ENCODE data around the gene CRYBA4. TPM values are rescaled to one million over a fixed set of nuclear protein-coding genes. Genes with fewer than 3 reads are reported as not detected.

The CRYBA4 gene
- not detected in 2 replicates for total RNA-seq (2014; rRNA removed; shearing (Covaris generic))

DNA sequence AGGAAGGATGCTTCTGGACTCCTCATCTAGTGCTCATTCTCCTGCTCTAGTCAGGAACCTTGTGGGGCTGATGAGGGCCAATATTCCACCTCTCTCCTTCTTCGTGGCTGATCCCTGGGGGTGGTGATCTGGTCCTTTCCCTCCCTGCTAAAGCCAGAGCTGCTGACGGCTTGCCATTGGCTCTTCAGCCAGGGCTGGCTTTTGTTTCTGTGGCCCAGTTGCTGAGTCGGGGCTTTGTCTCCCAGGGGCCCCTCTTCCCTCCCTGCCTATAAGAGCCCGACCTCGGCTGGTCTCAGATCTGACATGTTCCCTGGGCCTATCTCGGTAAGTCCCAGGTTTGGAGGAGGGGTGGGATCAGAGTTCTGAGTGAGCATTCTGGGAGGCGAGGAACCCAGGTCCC is at the start of gene CRYBA4:
TSS of gene CRYBA4 (plus strand) at position 301 of the 400 bp plus-strand sequence. CDS start 634 bp downstream, outside the sequence.
- in situ Hi-C loops (cut with HindIII; ENCODE audit: low sequenced_read_pairs): no loop called here
- DNase-seq (ENCODE audit: low spot score): no peak

DNA sequence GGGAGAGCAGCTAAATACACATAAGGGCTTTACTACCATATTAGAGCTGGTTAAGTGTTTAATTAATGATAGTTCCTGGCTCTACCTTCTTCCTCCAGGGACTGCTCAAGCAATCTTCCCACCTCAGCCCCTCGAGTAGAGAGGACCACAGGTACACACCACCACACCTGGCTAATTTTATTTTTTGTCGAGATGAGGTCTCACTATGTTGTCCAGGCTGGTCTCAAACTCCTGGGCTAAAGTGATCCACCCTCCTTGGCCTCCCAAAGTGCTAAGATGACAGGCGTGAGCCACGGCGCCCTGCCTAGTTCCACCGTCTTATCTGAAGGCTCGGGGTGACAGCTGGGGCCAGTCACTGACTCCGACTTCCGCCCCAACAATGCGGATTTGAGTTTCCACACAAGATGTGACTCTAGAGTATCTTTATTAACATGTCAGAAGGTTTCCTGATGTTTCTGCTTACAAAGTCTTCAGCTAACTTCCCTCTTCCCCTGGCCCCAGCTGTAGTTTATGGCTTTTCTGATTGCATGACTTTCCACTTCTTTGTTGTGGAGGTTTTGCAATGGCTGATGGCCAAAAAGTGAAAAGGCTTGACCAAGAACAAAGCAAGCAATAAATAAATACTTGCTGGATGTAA is 48.6 kb upstream of the CRYBA4 start:
- DNase-seq (ENCODE audit: low spot score): no peak
- in situ Hi-C loops (cut with HindIII; ENCODE audit: low sequenced_read_pairs): no loop called here

DNA sequence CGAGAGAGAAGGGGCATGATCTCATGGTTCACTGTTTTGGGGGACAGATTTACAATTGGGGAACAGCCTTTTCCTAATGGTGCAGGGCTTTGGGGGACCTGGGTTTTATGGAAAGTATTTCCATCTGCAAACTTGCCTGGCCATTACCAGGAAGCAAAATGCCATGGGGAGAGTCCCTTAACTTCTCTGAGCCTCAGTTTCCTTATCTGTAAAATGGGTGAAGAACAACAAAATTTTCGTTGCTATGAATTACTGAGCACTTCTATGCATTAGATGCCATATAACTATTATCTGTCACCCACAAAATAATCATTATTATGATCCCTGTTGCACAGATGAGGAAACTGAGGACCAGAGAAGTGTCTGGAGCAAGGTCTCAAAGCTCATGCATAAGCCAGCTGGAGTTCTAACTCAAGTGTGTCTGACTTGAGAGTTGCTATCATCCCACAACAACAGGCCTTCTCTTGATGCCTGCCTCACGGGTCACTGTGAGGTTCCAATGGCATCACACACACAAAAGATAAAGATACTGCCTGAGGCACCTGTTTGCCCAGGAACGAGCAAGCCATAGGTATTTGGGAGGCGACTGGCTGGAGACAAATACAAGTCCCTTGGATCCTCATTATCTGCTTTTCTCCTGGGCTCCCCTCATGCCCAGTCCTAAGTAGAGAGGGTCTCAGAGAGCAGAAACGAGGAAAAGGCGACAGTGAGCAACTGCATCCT is 47.6 kb upstream of the CRYBA4 start:
- no peak for DNase-seq (ENCODE audit: low spot score)
- in situ Hi-C loops (cut with HindIII; ENCODE audit: low sequenced_read_pairs): no loop called here

DNA sequence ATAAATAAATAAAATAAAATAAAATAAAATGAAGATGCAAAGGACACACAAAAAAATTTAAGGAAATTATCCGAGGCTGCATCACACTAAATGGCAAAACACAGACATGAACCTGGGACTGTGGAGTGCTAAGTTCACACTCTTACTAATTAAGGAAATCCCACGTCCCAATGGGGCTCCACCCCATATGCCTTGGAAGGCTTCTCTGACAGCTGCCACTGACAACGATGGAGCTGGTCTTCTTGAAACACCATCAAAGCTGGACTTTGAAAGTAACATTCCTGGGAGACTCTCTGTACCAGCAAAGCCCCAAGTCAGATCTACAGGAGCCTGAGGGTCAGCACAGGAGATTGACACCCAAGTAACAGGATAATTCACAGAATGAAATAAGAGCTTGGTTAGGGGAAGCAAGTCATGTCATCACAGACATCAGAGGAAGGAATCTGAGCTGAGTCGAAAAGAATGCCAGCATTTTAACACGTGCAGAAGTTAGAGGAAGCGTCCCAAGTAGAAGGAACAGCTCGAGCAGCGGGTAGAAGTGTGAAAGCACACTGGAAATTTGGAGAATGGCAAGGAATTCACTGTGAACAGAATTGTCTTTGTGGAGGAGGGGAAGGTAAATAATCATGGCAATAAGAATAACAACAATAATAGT is 45.6 kb upstream of the CRYBA4 start:
- in situ Hi-C loops (cut with HindIII; ENCODE audit: low sequenced_read_pairs): no loop called here
- DNase-seq (ENCODE audit: low spot score): no peak

DNA sequence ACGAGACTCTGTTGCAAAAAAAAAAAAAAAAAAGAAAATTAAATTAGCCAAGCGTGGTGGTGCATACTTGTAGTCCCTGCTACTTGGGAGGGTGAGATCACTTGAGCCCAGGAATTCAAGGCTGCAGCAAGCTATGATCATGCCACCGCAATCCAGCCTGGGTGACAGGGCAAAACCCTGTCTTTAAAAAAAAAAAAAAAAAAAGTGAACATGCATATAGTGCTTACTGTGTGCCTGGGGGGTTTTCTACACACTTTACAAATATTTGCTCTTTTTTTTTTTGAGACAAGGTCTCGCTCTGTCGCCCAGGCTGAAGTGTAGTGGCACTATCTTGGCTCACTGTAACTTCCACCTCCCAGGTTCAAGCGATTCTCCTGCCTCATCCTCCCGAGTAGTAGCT is 44.7 kb upstream of the CRYBA4 start:
- in situ Hi-C loops (cut with HindIII; ENCODE audit: low sequenced_read_pairs): no loop called here
- DNase-seq (ENCODE audit: low spot score): no peak

DNA sequence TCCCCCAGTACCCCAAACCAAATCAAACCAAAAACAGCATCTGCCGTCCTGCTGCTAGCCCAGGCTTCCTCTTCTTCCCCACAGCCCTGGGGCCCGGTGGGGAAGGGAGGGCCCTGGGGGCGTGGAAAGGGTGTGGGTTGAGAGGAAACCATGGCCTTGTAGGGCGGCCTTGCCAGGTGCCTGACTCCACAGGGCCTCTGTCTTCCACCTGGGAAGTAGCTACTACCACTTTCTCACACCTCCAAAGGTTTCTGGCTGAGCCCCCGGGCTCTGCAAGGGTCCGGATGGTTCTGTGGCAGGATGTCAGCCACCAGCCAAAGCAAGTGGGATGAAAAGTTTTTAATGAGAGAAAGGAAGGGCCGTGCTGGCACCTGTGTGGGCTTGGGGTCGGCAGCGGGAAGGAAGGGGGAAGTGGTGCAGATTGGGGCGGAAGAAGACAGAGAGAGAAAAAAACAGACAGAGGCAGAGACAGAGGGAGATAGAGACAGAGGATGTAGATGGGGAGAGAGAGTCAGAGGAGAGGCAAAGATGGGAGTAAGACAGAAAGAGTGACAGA is 42.4 kb upstream of the CRYBA4 start:
- in situ Hi-C loops (cut with HindIII; ENCODE audit: low sequenced_read_pairs): no loop called here

DNA sequence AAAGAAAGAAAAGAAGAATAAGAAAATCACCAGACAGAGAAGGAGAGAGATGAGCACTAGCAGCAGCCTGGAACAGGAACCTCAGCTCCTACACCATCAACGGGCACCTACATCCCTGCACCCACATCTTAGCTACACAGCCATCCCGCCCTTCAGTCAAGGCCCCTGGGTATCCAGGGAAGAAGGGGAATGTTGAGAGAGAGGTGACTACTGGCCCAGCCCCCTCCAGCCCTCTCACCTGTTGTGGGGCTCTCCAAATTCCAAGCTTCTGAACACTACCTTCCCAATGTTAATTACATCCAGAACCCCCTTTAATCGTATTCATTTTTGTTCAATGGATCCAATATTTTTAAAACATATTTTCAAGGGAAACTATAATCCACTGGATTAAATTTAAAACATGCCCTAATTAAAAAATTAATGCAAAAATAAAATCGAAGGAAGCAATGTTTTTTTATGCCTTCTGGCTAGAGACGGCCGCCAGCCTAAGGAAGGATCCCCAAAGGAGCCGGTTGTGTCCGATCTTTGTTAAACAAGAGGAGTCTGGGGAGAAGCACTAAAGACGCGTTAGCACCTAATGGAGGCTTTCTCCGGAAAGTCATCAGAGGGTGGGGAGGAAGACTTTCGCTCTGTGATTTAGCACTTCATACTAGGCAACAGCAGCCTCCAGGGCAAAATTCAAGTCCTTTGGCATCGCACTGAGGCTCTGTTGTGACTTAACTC is 41.4 kb upstream of the CRYBA4 start:
- DNase-seq (ENCODE audit: low spot score): no peak
- in situ Hi-C loops (cut with HindIII; ENCODE audit: low sequenced_read_pairs): no loop called here

More for the DNA sequence above, 42.4 kb upstream of the CRYBA4 start:
- no peak for DNase-seq (ENCODE audit: low spot score)

DNA sequence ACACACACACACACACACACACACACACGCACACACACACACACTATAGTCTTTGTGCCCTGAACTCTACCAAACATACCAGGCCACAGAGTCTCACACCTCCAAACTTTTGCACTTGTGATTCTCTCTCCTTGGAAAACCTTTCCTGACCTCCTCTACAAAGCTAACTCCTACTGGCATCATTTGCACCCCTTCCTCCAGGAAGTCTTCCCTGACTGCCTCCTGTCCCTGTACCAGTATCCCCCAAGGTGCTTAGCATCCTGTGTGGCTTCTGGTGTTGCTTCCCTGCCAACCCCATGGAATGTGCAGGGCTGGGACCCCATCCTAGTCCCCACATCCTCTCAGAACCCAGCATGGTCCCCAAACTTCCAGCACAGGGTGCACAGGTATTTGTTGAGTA is 40.7 kb upstream of the CRYBA4 start:
- no peak for DNase-seq (ENCODE audit: low spot score)
- in situ Hi-C loops (cut with HindIII; ENCODE audit: low sequenced_read_pairs): no loop called here

DNA sequence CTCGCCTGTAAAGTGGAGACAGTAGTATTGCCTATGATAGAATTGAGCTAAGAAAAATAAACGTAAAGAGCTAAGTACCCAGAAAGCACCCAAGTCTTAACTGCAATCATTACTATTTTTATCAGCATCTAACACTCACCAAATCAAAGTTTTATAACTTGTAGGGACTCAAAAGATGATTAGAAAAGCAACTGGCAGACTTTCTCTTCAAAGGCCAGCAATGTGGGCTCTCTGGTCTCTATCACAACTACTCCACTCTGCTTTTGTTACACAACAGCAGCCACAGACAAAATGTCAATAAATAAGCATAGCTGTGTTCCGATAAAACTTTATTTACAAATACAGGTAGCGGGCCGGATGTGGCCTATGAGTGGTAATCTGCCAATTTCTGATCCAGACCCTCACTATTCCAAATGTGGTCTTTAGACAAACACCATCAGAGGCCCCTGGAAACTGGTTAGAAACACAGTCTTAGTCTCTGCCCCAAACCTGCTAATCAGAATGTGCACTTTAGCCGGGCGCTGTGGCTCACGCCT is 40.1 kb upstream of the CRYBA4 start:
- in situ Hi-C loops (cut with HindIII; ENCODE audit: low sequenced_read_pairs): no loop called here
- DNase-seq (ENCODE audit: low spot score): no peak

DNA sequence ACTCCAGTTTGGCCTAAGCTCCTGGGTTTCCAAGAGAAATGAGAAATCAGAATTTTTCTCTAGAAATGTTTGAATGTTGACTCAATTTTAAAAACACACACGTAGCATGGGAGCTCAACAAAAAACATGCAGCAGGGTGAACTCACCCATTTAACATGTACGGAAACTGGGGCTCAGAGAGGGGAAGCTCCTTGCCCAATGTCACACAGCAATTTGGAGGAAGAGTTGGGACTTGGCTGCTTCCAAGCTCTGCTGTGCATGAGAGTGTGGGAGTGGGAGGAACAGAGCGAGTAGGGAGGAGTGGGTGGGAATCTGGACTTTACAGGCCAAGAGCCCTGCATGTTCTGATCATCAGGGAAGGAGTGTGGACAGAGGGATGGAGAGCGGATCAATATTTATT is 37.8 kb upstream of the CRYBA4 start:
- in situ Hi-C loops (cut with HindIII; ENCODE audit: low sequenced_read_pairs): no loop called here

DNA sequence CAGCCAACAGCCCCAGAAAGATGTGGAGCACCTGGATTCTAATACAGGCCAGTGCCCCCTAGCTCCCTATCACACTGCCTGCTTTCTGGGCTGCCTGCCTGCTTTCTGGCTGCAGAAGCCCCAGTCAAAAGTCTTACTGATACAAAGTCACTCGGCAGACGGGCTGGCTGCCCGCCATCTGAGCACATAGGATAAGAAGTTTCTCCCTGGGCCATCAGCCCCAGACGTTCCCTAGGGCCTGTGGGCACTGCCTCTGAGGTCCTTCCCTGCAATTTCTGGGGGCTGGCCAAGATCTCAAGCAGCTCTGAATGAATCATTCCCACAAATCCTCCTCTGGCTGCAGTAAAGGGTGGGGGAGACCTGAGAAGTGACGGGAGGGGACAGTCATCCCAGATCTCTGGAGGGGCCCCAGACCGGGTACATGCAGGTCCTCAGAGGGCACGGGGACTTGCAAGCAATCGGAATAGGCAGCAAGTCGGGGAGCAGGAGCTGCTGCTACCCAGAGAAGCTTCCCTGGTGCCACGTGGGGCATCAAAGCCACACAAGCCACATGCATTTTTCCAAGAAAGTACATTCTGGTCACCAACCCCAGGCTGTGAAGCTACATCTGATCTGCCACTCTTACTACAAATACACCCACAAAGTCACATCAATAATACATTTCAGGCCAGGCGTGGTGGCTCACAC is 36.5 kb upstream of the CRYBA4 start:
- DNase-seq (ENCODE audit: low spot score): no peak
- in situ Hi-C loops (cut with HindIII; ENCODE audit: low sequenced_read_pairs): no loop called here

More for the DNA sequence above, 37.8 kb upstream of the CRYBA4 start:
- DNase-seq (ENCODE audit: low spot score): no peak

DNA sequence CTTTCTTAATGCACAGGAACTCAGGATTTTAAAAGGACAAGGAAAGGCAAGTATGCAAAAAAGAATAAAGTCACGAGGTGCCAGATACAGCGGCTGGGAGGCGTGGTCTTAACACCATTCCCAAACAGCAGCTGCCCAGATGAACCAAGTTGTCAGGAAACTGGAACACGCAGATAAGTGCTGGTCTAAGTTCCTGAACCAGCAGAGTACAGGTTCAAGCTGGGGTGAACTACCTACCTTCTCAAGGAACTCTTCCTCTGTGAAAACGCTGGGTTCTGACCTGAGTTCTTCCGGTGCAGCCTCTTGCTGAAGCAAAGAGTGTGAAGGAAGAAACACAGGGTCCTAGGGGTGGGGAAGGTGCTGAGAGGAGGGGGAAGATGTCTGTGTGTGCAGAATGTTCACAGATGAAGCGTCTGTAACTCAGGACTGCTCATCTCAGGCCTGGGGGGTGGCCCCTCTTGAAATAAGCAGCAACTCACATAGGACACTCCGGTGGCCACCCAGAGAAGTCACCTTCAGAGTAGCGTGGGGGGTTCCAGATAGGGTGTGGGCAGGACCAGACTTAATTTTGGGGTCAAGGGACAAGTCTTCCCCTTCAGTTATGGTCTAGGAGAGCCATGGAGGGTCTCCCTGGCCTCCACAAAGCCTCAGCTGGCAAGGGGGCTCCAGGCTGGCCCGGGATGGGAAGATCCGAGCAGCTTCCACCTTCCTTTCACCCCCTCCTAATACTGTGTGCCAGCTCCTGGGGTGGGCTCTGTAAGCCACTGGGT is 35.0 kb upstream of the CRYBA4 start:
- in situ Hi-C loops (cut with HindIII; ENCODE audit: low sequenced_read_pairs): no loop called here
- no peak for DNase-seq (ENCODE audit: low spot score)

DNA sequence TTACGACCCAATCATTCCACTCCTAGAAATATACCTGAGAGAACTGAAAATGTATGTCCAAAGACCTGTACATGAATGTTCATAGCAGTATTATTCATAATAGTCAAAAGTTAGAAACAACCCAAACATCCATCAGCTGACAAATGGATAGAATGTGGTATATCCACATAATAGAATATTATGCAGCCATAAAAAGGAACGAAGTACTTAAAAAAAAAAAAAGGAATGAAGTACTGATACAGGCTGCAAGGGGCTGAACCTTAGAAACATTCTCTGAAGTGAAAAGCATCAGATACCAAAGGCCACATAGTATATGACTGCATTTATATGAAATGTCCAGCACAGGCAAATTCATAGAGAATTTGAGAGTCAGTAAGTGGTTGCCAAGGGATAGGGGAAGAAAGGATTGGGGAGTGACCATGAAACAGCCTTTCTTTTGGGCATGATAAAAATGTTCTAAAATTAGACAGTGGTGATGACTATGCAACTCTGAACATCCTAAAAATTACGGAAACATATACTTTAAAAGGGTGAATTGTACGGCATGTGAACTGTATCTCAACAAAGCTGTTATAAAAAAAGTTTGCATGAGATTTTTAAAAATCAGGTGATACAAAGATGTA is 33.7 kb upstream of the CRYBA4 start:
- DNase-seq (ENCODE audit: low spot score): no peak
- in situ Hi-C loops (cut with HindIII; ENCODE audit: low sequenced_read_pairs): no loop called here

DNA sequence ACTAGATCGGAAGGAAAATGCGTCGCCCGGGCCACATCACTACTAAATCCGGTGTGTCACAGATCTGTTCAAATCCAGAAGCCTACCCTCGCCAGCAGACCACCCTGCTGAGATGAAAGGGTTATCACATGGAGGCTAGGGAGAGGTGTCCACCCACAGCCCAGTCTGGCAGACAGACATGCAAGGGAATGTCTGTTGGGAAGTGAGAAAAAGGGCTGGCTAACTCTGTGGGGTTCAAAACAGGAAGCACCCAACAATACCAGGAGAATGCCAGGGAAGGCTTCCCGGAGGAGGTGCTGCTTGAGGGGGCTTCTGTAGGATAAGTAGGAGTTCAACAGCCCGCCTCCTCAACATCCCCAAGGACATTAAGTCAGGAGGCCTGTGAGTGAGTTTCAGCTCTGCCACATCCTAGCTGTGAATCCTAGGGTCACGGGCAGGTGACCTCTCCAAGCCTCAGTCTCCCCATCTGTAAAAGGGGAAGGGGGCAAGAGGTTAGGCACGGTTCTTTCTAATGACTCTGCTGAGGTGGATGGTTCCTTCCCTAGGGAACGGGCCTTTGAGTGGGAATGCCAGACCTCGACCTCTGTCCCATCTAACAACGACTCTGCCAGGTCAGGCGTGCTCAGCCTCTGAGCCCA is 32.9 kb upstream of the CRYBA4 start:
- in situ Hi-C loops (cut with HindIII; ENCODE audit: low sequenced_read_pairs): no loop called here
- DNase-seq (ENCODE audit: low spot score): no peak

DNA sequence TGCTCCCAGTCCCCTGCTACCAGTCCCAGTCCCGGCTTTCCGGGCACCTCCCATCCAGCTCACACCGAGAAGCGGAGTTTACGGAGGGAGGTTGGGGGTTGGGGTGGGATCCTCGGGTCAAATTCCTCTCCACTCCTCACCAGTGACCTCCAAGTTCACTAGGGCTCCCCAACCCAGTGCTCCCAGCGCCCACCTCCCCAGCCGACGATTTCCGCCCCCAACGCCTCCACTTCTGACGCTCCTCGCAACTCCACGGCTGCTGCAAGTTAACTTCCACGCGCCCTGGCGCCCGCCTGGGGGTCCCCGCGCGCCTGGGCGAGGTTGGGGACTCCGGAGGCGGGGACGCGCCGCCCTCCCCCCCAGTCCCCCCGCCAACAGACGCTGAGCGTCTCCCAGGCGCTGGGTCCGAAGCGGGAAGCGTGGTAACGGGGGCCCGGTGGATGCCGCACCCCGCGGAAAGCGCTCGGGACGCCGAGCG is 32.4 kb upstream of the CRYBA4 start:
- in situ Hi-C loops (cut with HindIII; ENCODE audit: low sequenced_read_pairs): no loop called here
- no peak for DNase-seq (ENCODE audit: low spot score)

DNA sequence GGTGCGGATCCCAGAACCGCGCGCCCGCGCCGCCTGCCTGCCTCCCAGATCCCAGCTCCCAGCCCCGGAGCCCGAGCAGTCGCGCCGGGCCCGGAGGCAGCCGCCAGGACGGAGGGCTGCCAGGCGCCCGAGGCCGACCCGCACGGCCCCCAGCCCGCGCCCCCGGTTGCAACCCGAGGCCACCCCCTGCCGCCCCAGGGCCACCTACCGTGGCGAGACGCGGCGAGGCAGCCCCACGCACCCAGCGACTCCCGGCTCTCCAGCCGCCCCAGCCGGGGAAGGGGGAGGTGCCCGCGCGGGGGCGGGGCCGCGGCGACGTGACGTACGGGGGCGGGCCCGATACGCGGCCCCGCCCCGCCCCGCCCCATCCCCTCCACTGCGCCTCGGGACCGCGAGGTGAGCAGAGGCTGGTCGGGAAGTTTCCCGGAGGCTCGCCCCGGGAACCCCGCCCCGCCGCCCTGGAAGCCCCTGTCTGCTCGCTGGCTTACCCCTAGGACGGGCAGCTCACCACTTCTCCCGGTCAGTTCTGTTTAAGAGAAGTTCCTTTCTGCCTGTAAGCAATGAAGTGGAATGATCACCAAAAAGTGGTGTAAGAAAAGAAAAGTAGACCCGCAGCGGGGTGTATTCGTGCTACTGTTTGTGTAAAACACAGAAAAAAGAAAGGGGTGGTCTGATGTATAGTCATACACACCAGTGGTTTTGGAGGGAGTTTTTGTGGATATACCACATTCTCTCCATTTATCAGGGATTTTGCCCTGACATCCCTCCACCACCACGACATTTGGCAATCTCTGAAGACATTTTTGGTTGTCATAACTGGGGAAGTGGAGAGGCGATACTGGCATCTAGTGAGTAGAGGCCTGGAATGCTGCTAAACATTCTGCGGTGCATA is 31.7 kb upstream of the CRYBA4 start, which contains the start of gene TPST2:
TSS of gene TPST2 (minus strand) at position 288 of the 892 bp plus-strand sequence. CDS start 48,502 bp downstream, outside the sequence.
- peak; percentile 72 for DNase-seq (ENCODE audit: low spot score)
- in situ Hi-C loops (cut with HindIII; ENCODE audit: low sequenced_read_pairs): no loop called here
